GM06990 (cell line): ENCODE measurements around the gene PRPF19.

ENCODE experiments used
- DNase-seq: peaks from one replicate; pipeline ENCODE4 v3.0.0-alpha.2; 2011; ENCODE audit not compliant: insufficient read length; ENCODE audit errors: extremely low read depth
- H3K27me3 ChIP-seq: replicated peaks from 2 replicates; pipeline ENCODE4 v1.6.0; 2011; ENCODE audit warnings: low read length; ENCODE audit not compliant: control insufficient read depth, insufficient read depth
- H3K36me3 ChIP-seq: 2 replicates; pipeline ENCODE4 v1.5.1; 2011; ENCODE audit warnings: low read length; ENCODE audit not compliant: control insufficient read depth, insufficient read depth
- H3K4me3 ChIP-seq: replicated peaks from 2 replicates; pipeline ENCODE4 v1.5.1; 2011; ENCODE audit warnings: low read depth, mild to moderate bottlenecking, control low read depth, low read length
- CTCF ChIP-seq: IDR thresholded peaks from 2 replicates; pipeline ENCODE4 v1.5.1; 2011; ENCODE audit warnings: low read length, control low read depth, mild to moderate bottlenecking, inconsistent platforms; ENCODE audit not compliant: insufficient read depth, poor library complexity, severe bottlenecking

The PRPF19 gene

DNA sequence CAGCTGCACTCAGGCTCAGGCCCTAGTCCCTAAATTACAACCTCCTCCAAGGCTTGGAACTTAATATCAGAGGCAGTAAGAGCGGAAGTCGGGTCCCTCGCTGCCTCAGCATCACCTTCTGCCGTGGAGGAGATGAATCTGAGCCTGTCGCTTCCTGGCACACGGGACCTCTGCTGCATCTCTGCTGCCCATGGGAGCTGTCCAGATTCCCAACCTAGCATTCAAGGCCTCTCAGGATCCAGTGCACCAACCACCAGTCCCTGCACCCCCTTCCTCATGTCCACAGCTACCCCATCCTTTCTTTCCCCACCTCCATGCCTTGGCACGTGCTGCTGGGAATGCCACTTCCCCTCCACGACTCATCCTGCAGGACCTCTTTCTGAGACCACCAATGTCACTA, 48.1 kb downstream of the PRPF19 start:
- peaks cover 1% of the 10 kb centered on the region for H3K36me3 ChIP-seq
- no peak for DNase-seq
- TF ChIP-seq CTCF, result no peak
- no peaks in the 10 kb centered on the region for H3K27me3 ChIP-seq
- H3K4me3 ChIP-seq, result no peak overlapping the region

- DNase-seq, result no peak
- Histone ChIP-seq H3K36me3 (peaks cover 1% of the 10 kb centered on the region), H3K27me3 (no peaks in the 10 kb centered on the region), H3K4me3 (no peak overlapping the region)
- no peak for TF ChIP-seq CTCF
These were observed 48.8 kb downstream of the PRPF19 start for GRCh38 chr11:60857378-60858232.

DNA sequence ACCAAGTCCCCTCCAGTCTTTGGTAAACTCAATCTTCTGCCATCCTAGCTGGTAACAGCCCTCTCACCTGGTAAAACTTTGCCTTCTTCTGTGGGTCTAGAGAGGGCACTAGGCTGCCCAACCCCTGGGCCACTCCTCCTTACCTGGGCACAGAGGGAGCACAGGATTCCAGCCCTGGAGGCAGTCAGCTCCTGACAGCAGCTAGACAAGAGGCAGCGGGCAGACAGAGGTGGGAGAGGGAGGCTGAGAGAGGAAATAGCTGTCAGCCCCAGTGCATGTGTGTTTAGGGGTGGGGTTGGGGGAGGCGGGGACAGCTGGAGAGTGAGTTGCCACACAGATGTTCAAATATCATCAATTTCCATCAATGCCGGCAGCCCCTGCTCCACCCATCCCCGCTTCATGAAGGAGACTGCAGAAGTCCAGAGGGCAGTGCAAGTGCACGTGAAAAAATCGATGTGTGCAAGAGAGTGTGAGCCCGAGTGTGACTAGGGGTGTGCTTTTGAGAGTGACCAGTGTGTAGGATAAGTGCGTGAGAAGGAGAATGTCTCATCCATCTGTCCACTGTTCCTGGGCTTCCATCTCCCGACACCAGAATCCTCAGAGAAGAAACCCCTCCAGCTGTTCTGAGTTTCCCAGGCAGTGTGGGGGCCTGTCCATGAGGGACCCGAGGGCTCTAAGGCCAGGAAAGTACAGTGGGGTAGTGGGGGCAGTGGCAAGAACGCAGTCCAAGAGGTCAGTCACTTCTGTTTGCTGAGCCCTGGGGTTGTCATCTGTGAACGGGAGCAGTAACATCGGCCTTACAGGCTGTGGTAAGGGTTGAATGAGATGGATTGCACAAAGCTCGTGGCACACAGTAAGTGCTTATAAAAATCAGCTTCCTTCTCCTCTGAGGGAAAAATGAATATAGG, 50.4 kb downstream of the PRPF19 start, which contains the start of gene PTGDR2:
Gene PTGDR2 (minus strand): TSS at position 225 of the 908 bp plus-strand sequence. CDS start 2,228 bp downstream, outside the sequence.
- no peak for DNase-seq
- H3K4me3 ChIP-seq, result no peak within 1 kb of the TSS
- no peaks in the 10 kb centered on the region for H3K27me3 ChIP-seq
- H3K36me3 ChIP-seq, result peaks cover 7% of the 10 kb centered on the region
- TF ChIP-seq CTCF, result no peak

DNA sequence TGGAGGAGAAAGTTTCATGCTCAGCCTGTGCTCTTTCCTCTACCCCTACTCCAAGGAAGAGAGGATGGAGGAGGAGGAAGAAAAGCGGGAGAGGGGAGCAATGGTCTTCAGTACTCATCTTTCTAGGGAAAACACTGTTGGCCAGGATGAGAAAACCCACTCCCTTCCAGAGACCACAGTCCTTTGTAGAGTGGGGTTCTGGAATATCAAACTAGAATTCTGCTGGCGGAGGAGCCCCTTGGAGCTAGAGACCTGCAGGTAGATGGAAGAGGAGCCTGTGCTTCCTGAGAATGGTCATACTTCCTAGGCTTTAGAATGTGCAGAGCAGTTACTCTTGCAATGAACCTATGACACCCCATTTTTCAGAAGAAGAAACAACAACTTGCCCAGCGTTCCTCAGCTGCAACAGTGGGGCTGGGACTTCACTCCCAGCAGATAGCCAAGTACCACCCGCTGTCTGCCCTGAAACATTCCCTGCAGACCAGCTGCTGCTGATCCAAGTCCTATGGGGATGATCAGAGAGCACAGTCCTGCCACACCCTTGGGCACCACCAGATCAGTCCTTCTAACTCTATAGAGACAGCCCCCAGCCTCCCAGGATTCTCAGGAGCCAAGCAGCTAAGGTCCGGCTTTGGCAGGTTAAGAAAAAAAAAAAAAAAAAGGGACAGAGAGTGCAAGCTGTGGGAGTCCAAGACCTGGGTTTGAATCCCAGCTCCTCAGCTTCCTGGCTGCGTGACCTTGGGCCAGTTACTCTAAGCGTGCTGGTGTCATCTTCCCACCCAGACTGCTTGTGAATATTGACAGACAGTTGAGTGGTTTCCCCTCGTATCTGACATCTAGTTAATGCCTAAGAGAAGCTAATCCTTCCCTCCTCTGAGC, 51.3 kb downstream of the PRPF19 start:
- TF ChIP-seq CTCF, result no peak
- no peak for DNase-seq
- Histone ChIP-seq H3K36me3 (peaks cover 10% of the 10 kb centered on the region), H3K27me3 (no peaks in the 10 kb centered on the region), H3K4me3 (no peak overlapping the region)

DNA sequence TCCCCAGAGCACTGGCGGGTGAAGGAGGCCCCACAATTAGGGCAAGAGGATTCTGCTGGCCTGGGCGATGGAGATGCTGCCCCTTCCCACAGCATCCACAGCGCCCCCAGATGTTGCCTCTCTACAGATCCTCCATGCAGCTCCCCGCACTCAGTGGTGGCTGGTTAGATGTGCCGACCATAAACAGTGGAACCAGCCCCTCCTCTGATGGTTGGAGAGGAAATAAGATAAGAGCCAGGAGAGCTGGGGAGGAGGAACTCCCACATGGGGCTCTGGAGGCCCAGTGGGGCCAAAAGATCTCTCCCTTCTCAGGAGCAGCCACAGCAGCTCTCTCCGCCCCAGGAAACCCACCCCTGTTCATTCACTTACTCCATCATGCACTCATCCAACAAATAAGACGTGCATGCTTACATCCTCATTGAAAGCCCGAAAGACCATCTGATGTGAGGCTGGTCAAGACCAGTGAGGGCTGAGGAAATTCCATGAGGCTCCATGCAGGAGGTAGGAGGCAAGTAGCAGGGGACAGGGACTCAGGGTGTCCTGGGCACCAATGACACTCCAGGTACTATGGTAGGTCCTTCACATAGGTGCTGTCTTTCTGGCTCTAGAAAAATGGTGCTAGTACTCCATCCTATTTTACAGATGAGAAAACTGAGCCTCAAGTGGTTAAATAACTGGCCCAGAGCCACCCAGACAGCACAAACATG, 52.1 kb downstream of the PRPF19 start:
- DNase-seq, result no peak
- Histone ChIP-seq H3K36me3 (peaks cover 17% of the 10 kb centered on the region), H3K4me3 (no peak overlapping the region), H3K27me3 (no peaks in the 10 kb centered on the region)
- no peak for TF ChIP-seq CTCF
